Muscle of back (tissue), 11 donors: Measurements from ENCODE around the gene TPSD1. TPM values are rescaled to one million over a fixed set of nuclear protein-coding genes. Genes with fewer than 3 reads are reported as not detected.

Experiments
- DNase-seq, 3 donors: peaks; one replicate each; pipeline versions ENCODE4 v3.0.0 to v3.0.0-alpha.2; 2013
- polyA plus RNA-seq, 10 donors: library from polyadenylated mRNA; unstranded; fragments of 120-200 nt; gene quantifications; one replicate each; pipeline ENCODE4 v1.2.1, GENCODE V29; 2013; ENCODE audit not compliant: insufficient read length in 10 of 10

Gene TPSD1
- polyA plus RNA-seq, 10 donors, result 0.33 to 1.2 (median 0.91) TPM; not detected in 5

DNA sequence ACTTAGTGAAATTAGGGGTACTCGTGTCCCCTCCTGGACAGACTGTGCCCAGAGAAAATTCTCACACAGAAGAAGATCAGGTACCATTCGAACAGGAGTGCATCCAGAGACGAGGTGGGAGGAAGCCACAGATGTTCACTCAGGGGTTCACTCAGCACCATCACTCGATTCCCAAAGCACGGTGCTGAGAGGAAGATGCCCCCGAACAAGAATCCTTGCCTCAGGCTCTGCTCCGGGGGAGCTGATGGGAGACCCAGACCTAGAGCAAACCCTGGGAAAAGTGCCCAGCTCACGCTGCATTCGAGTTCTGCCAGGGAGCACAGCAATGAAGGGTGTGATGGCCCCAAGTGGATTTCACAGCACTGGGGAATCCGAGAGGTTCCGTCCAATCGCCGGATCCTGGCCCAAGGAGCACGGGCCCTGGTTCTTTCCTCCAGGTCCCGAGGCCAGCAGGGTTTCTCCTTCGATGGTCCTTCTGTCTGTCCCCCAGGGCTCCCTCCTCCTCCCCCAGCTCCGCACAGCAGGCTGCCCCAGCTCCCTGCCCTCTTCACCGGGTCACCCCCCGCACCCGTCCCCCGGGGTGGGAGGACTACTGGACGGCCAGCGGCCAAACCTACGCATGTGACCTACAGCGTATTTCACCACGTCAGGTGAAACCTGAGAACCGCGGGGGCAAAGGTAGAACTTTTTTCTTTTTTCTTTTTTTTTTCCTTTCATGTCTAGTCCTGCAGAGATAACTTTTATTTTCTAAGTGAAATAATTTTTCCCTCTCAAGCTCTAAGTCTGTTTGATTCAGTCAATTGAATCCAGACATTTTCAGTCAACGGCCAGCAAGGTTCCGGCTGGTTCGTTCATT is 43.4 kb downstream of the TPSD1 start:
- no peak for DNase-seq

DNA sequence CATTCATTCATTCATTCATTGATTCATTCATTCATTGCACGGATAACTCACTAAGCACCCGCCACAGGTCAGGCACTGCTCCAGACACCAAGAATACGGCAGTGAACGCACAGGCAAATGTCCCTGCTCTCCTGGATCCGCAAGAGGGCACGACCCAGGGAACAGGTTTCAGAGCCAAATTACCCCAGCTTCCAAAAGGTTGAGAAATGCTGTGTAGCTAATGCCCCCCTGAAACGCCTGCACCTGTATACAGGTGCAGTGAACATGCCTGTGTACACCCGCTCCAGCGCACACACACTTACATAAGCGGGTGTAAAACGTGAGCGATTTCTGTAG is 44.0 kb downstream of the TPSD1 start:
- DNase-seq, result no peak

- DNase-seq, result peak in 1 of 3 donors; percentile 59
Observed at GRCh38 chr16:1300664-1301476, 45.0 kb downstream of the TPSD1 start.

DNA sequence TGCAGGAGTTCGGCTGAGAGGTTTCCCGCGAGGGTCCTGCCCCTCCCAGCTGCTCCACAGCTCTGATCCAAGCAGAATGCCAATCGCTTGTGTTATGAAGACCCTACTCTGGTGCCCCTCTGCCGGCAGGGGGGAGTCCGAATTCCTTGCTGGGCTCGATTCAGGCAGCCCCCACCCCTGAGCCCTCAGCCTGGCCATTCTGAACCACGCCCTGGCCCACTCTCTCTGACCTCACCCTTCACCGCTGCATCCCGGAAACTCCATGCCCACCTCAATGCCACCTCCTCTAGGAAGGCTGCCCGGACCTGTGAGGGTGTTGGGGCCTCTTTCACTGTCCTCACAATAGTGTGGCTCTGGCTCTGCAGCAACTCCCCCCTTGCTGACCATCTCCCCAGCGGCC is 45.7 kb downstream of the TPSD1 start:
- no peak for DNase-seq

DNA sequence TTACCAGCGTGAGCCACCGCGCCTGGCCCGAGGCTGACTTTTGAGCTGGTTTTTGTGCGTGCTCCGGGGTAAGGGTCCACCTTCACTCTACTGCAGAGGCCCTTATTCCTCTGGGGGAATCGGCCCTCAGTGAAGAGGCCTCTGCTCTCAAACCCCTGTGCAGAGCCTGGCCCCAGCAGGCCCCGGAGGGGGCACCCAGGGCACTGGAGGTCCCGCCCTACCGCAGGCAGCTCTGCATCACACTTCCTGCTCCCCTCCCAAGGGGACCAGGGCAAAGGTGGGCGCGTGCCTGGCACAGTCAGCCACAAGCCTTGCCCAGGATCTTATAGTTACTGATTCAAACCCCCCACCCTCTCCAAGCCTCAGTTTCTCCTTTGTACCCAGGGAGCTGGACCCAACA is 50.0 kb downstream of the TPSD1 start:
- no peak for DNase-seq

GRCh38 chr16:1306334-1306733 is 50.5 kb downstream of the TPSD1 start:
- DNase-seq, result no peak

DNA sequence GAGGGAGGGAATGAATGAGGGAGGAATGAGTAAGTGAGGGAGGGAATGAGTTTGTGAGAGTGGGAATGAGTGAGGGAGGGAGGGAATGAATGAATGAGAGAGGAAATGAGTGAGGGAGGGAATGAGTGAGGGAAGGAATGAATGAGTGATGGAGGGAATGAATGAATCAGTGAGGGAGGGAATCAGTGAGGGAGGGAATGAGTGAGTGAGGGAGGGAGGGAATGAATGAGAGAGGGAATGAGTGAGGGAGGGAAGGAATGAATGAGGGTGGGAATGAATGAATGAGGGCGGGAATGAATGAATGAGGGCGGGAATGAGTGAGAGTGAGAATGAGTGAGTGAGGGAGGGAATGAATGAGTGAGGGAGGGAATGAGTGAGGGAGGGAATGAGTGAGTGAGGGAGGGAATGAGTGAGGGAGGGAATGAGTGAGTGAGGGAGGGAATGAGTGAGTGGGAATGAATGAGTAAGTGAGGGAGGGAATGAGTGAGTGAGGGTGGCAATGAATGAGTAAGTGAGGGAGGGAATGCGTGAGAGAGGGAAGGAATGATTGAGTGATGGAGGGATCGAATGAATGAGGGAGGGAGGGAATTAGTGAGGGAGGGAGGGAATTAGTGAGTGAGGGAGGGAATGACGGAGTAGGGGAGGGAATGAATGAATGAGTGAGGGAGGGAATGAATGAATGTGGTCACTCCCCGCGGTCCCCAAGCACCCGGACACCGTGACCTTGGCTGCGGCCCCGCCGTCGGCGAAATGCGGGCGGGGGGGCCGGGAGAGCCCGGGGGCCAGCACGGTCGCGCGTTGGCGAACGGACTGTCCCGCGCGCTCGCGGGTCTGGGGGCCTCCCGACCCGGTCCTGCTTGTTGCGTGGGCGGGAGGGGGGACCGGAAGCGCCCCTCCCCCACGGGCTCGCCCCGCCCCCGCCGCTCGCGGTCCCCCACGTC is 52.4 kb downstream of the TPSD1 start:
- no peak for DNase-seq

Other genes with a start within 250 kb of the TPSD1 start
- gene SSTR5, start 183.3 kb upstream of the TPSD1 start, polyA plus RNA-seq, result under 1 TPM in 2 of 10 donors, not detected in 8; 0.12 to 0.15 TPM
- not detected for gene C1QTNF8, start 159.8 kb upstream of the TPSD1 start, polyA plus RNA-seq
- gene CACNA1H, start 103.0 kb upstream of the TPSD1 start, polyA plus RNA-seq, result 10 to 100 TPM; 30.7 to 52.0 (median 36.2) TPM
- gene TPSG1, start 30.8 kb upstream of the TPSD1 start, polyA plus RNA-seq, result 1 to 10 TPM in 8 of 10 donors, under 1 TPM in 2; 0.49 to 2.0 (median 1.3) TPM
- 1 to 10 TPM in 9 of 10 donors, under 1 TPM in 1; 0.34 to 6.3 (median 2.6) TPM for gene TPSB2, start 25.9 kb upstream of the TPSD1 start, polyA plus RNA-seq
- 1 to 10 TPM in 9 of 10 donors, under 1 TPM in 1; 0.67 to 7.3 (median 2.6) TPM for gene TPSAB1, start 15.4 kb upstream of the TPSD1 start, polyA plus RNA-seq
- 100 to 1,000 TPM in 4 of 10 donors, 10 to 100 TPM in 6; 89.9 to 116 (median 99.7) TPM for gene UBE2I, start 53.6 kb downstream of the TPSD1 start, polyA plus RNA-seq
- 1 to 10 TPM in 2 of 10 donors, under 1 TPM in 8; 0.40 to 1.2 (median 0.81) TPM for gene BAIAP3, start 77.6 kb downstream of the TPSD1 start, polyA plus RNA-seq
- 10 to 100 TPM; 35.9 to 54.8 (median 44.5) TPM for gene TSR3, start 95.8 kb downstream of the TPSD1 start, polyA plus RNA-seq
- 10 to 100 TPM; 21.1 to 43.0 (median 36.4) TPM for gene GNPTG, start 95.9 kb downstream of the TPSD1 start, polyA plus RNA-seq
- gene UNKL, start 158.6 kb downstream of the TPSD1 start, polyA plus RNA-seq, result 10 to 100 TPM in 1 of 10 donors, 1 to 10 TPM in 9; 4.4 to 13.3 (median 7.1) TPM
- gene UQCC4, start 164.7 kb downstream of the TPSD1 start, polyA plus RNA-seq, result 10 to 100 TPM in 6 of 10 donors, 1 to 10 TPM in 4; 8.1 to 13.5 (median 10.3) TPM
- gene PERCC1, start 175.0 kb downstream of the TPSD1 start, polyA plus RNA-seq, result under 1 TPM in 3 of 10 donors, not detected in 7; 0.18 to 0.29 (median 0.19) TPM
- gene CCDC154, start 188.5 kb downstream of the TPSD1 start, polyA plus RNA-seq, result 1 to 10 TPM in 8 of 10 donors, under 1 TPM in 2; 0.68 to 2.7 (median 1.6) TPM
- 10 to 100 TPM; 19.8 to 37.5 (median 28.3) TPM for gene CLCN7, start 219.0 kb downstream of the TPSD1 start, polyA plus RNA-seq
- 1 to 10 TPM in 2 of 10 donors, under 1 TPM in 8; 0.13 to 1.5 (median 0.53) TPM for gene PTX4, start 232.9 kb downstream of the TPSD1 start, polyA plus RNA-seq
- gene TELO2, start 237.3 kb downstream of the TPSD1 start, polyA plus RNA-seq, result 10 to 100 TPM; 16.5 to 33.9 (median 27.0) TPM